ENCODE measurements around the gene CTBP1.

GRCh38 chr4:1164956-1165545 is 83.9 kb downstream of the CTBP1 start:
- TF ChIP-seq CTCF (IDR thresholded peaks at IDR 0.05) (no peak), EZH2 (IDR thresholded peaks at IDR 0.05; ENCODE audit: borderline replicate concordance, insufficient read depth, low read depth, low read length, poor library complexity, severe bottlenecking) (no peak)
